ENCODE measurements around the gene SKIDA1.

DNA sequence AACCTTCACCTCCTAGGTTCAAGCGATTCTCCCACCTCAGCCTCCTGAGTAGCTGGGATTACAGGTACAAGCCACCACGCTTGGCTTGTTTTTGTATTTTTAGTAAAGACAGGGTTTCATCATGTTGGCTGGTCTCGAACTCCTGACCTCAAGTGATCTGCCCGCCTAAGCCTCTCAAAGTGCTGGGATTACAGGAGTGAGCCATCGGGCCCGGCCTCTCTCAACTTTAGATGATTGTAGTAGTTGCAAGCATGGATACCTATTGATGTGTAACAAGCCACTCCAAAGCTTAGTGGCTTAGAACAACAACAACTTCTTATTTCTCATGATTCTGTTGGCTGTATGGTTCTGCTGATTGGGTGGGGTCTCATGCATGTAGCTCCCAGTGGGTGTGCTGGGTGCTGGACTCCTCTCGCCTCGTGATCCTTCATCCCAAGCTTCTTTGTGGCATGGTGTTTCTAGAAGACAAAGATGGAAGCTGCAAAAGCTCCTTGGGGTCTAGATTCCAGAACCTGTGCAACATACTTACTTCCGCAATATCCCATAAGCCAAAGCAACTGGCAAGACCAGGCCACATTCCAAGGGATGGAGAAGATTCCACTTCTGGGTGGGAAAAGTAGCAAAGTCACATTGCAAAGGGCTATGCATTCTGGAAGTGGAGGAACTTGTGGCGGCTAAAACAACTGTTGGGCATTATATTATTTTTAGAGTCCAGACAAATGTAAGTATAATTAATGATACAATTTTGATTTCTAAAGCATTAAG, 37.9 kb downstream of the SKIDA1 start:
- no peak for TF ChIP-seq NFRKB (IDR thresholded peaks at IDR 0.05)
- TF ChIP-seq BHLHE40 (IDR thresholded peaks at IDR 0.05; ENCODE audit: borderline replicate concordance), result no peak
- TF ChIP-seq LEF1 (IDR thresholded peaks at IDR 0.05; ENCODE audit: borderline replicate concordance), result no peak
- TF ChIP-seq HDGF (IDR thresholded peaks at IDR 0.05; ENCODE audit: borderline replicate concordance), result no peak
- TF ChIP-seq SP1 (IDR thresholded peaks at IDR 0.05), result no peak
- TF ChIP-seq FOXA1 (IDR thresholded peaks at IDR 0.05), result no peak
- no peak for TF ChIP-seq TARDBP (IDR thresholded peaks at IDR 0.05)
- no peak for TF ChIP-seq ARNT (IDR thresholded peaks at IDR 0.05)
- TF ChIP-seq ZNF384 (IDR thresholded peaks at IDR 0.05), result no peak
- TF ChIP-seq SUZ12 (IDR thresholded peaks at IDR 0.05), result no peak
- TF ChIP-seq CTBP1 (IDR thresholded peaks at IDR 0.05; ENCODE audit: borderline replicate concordance), result no peak
- TF ChIP-seq, protein P1, sequence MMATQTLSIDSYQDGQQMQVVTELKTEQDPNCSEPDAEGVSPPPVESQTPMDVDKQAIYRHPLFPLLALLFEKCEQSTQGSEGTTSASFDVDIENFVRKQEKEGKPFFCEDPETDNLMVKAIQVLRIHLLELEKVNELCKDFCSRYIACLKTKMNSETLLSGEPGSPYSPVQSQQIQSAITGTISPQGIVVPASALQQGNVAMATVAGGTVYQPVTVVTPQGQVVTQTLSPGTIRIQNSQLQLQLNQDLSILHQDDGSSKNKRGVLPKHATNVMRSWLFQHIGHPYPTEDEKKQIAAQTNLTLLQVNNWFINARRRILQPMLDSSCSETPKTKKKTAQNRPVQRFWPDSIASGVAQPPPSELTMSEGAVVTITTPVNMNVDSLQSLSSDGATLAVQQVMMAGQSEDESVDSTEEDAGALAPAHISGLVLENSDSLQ (IDR thresholded peaks at IDR 0.05), result no peak
- no peak for TF ChIP-seq ELF4 (IDR thresholded peaks at IDR 0.05)

Measured in HEK293T (cell line).